NCI-H2081 treated with DMSO at 0.1 percent for 48 hours (cell line): ENCODE measurements around the gene CLCNKB.
"Not testable (repeated sequence)": the region's sequence is repeated elsewhere in the genome, so short reads cannot be mapped to it uniquely, and the experiment has no call there.

Source experiments
- DNase-seq: peaks from one replicate; lab custom pipeline; 2025; lab: John Stamatoyannopoulos, UW

Gene CLCNKB

GRCh38 chr1:16033103-16033632 is 10.4 kb upstream of the CLCNKB start:
- DNase-seq: not testable (repeated sequence)

- not testable (repeated sequence) for DNase-seq
Observed at GRCh38 chr1:16036461-16036860, 7.1 kb upstream of the CLCNKB start.

GRCh38 chr1:16038620-16038912 is 5.0 kb upstream of the CLCNKB start:
- no peak for DNase-seq

- DNase-seq: not testable (repeated sequence)
Observed at GRCh38 chr1:16039871-16040270, 3.7 kb upstream of the CLCNKB start.

- DNase-seq: no peak
Observed at GRCh38 chr1:16041200-16041599, 2.4 kb upstream of the CLCNKB start.

- no peak for DNase-seq
Observed at GRCh38 chr1:16042096-16042495, 1.5 kb upstream of the CLCNKB start.

- not testable (repeated sequence) for DNase-seq
Observed at GRCh38 chr1:16042654-16043053, 928 bp upstream of the CLCNKB start.

- no peak for DNase-seq
Observed at GRCh38 chr1:16043950-16044349, 368 bp downstream of the CLCNKB start.

- no peak for DNase-seq
Observed at GRCh38 chr1:16046842-16047241, 3.3 kb downstream of the CLCNKB start.

GRCh38 chr1:16047791-16048475 is 4.4 kb downstream of the CLCNKB start:
- DNase-seq: no peak

GRCh38 chr1:16048573-16049189 is 5.1 kb downstream of the CLCNKB start:
- DNase-seq: no peak

- DNase-seq: no peak
Observed at GRCh38 chr1:16050328-16050727, 6.7 kb downstream of the CLCNKB start.

GRCh38 chr1:16051039-16051438 is 7.5 kb downstream of the CLCNKB start:
- no peak for DNase-seq

- not testable (repeated sequence) for DNase-seq
Observed at GRCh38 chr1:16051949-16052348, 8.4 kb downstream of the CLCNKB start.

GRCh38 chr1:16053781-16054502 is 10.4 kb downstream of the CLCNKB start:
- DNase-seq: no peak

GRCh38 chr1:16054598-16055540 is 11.3 kb downstream of the CLCNKB start:
- DNase-seq: no peak

- peak; percentile 44 for DNase-seq
Observed at GRCh38 chr1:16055613-16056520, 12.3 kb downstream of the CLCNKB start.

GRCh38 chr1:16056521-16056912 is 12.9 kb downstream of the CLCNKB start:
- not testable (repeated sequence) for DNase-seq

GRCh38 chr1:16057314-16057915 is 13.8 kb downstream of the CLCNKB start:
- DNase-seq: not testable (repeated sequence)

- not testable (repeated sequence) for DNase-seq
Observed at GRCh38 chr1:16058394-16059120, 15.0 kb downstream of the CLCNKB start.
